IMR-90 (cell line): ENCODE data around the gene FOXL1. TPM values are rescaled to one million over a fixed set of nuclear protein-coding genes. Genes with fewer than 3 reads are reported as not detected.

ENCODE experiments used
- ATAC-seq: fragments of 200-7000 bp; cut with Tn5 transposase; 2 replicates; pipeline ENCODE4 v1.9.1; 2020; ENCODE audit warnings: low read depth, mild to moderate bottlenecking, moderate library complexity
- BruUV-seq: library from RNA; stranded (reverse); fragments of 400-500 nt; replicated peaks from 2 replicates; lab custom pipeline; 2021; lab: Mats Ljungman, UMichigan
- CTCF ChIA-PET: fragments of 300-600 bp; formaldehyde crosslinking; extraction: SDS; loops from one replicate; lab custom pipeline; 2021; ENCODE audit warnings: antibody characterized with exemption; lab: Yijun Ruan, JAX
- POLR2A ChIA-PET: fragments of 300-600 bp; sonication (Branson Sonifier 250); formaldehyde crosslinking; loops from one replicate; lab custom pipeline; 2022; ENCODE audit warnings: antibody characterized with exemption; ENCODE audit not compliant: unreplicated experiment; lab: Charles Lee
- DNase-seq: peaks from one replicate; pipeline ENCODE4 v3.0.0; 2013
- H2AFZ ChIP-seq: replicated peaks from 2 replicates; pipeline ENCODE3; 2013; ENCODE audit warnings: low read length, mild to moderate bottlenecking; ENCODE audit not compliant: poor library complexity
- H2AK5ac ChIP-seq: 2 replicates; pipeline ENCODE4 v1.6.1; 2013; ENCODE audit warnings: low read depth, low read length, inconsistent platforms
- H2AK9ac ChIP-seq: replicated peaks from 2 replicates; pipeline ENCODE3; 2013; ENCODE audit warnings: mild to moderate bottlenecking, low read depth, low read length, moderate library complexity; ENCODE audit not compliant: poor library complexity
- H2BK120ac ChIP-seq: 2 replicates; pipeline ENCODE4 v1.6.1; 2013; ENCODE audit warnings: low read depth, low read length, inconsistent platforms
- H2BK15ac ChIP-seq: 3 replicates; pipeline ENCODE4 v1.6.1; 2013; ENCODE audit warnings: low read depth, low read length, inconsistent platforms
- H2BK20ac ChIP-seq: 2 replicates; pipeline ENCODE4 v1.6.1; 2013; ENCODE audit warnings: low read depth, mild to moderate bottlenecking, inconsistent platforms, low read length, moderate library complexity
- H2BK5ac ChIP-seq: 2 replicates; pipeline ENCODE4 v1.6.1; 2013; ENCODE audit warnings: mild to moderate bottlenecking, low read depth, low read length, inconsistent platforms; ENCODE audit not compliant: poor library complexity, severe bottlenecking
- H3K14ac ChIP-seq: replicated peaks from 2 replicates; pipeline ENCODE4 v1.6.1; 2013; ENCODE audit warnings: low read depth, low read length, inconsistent platforms
- H3K18ac ChIP-seq: 2 replicates; pipeline ENCODE4 v1.6.1; 2013; ENCODE audit warnings: low read depth, low read length, control low read depth
- H3K23ac ChIP-seq: 2 replicates; pipeline ENCODE4 v1.6.1; 2013; ENCODE audit warnings: low read depth, low read length, inconsistent platforms
- H3K27ac ChIP-seq: 2 replicates; pipeline ENCODE4 v1.5.1; 2013; ENCODE audit warnings: mild to moderate bottlenecking, control low read depth, low read length; ENCODE audit not compliant: insufficient read depth
- H3K27me3 ChIP-seq: 2 replicates; pipeline ENCODE4 v1.6.1; 2013; ENCODE audit warnings: low read length; ENCODE audit not compliant: control insufficient read depth, insufficient read depth
- H3K36me3 ChIP-seq: 2 replicates; pipeline ENCODE4 v1.6.1; 2013; ENCODE audit warnings: low read length, mixed read lengths; ENCODE audit not compliant: control insufficient read depth, insufficient read depth
- H3K4ac ChIP-seq: 2 replicates; pipeline ENCODE4 v1.6.1; 2013; ENCODE audit warnings: low read depth, low read length, inconsistent platforms
- H3K4me1 ChIP-seq: 2 replicates; pipeline ENCODE4 v1.6.1; 2013; ENCODE audit warnings: low read length, mixed read lengths; ENCODE audit not compliant: control insufficient read depth, insufficient read depth
- H3K4me2 ChIP-seq: 2 replicates; pipeline ENCODE4 v1.6.1; 2013; ENCODE audit warnings: low read depth, mild to moderate bottlenecking, control low read depth, low read length, moderate library complexity
- H3K4me3 ChIP-seq: 2 replicates; pipeline ENCODE4 v1.5.1; 2013; ENCODE audit warnings: low read depth, mild to moderate bottlenecking, control low read depth, low read length, moderate library complexity; ENCODE audit not compliant: insufficient read depth
- H3K56ac ChIP-seq: 2 replicates; pipeline ENCODE4 v1.6.1; 2013; ENCODE audit warnings: low read length, inconsistent platforms; ENCODE audit not compliant: insufficient read depth; ENCODE audit errors: extremely low read depth
- H3K79me1 ChIP-seq, 2 experiments: 2 replicates each; pipeline ENCODE4 v1.6.1; 2013; ENCODE audit warnings: low read length in 2 of 2, inconsistent platforms in 1 of 2, low read depth in 1 of 2
- H3K9ac ChIP-seq: 2 replicates; pipeline ENCODE4 v1.6.1; 2013; ENCODE audit warnings: low read depth, low read length, control low read depth
- H3K9me1 ChIP-seq: 2 replicates; pipeline ENCODE4 v1.6.1; 2013; ENCODE audit warnings: low read length, inconsistent platforms; ENCODE audit not compliant: insufficient read depth
- H3K9me3 ChIP-seq: 2 replicates; pipeline ENCODE4 v1.6.1; 2013; ENCODE audit warnings: low read length; ENCODE audit not compliant: control insufficient read depth, insufficient read depth
- H4K20me1 ChIP-seq: 2 replicates; pipeline ENCODE4 v1.6.1; 2013; ENCODE audit warnings: low read length, inconsistent platforms; ENCODE audit not compliant: insufficient read depth
- H4K5ac ChIP-seq: 2 replicates; pipeline ENCODE4 v1.6.1; 2013; ENCODE audit warnings: mild to moderate bottlenecking, low read depth, low read length, control low read depth
- H4K8ac ChIP-seq, 2 experiments: 2 replicates each; pipeline ENCODE4 v1.6.1; 2013; ENCODE audit warnings: low read depth in 2 of 2, low read length in 2 of 2, control low read depth in 1 of 2, inconsistent platforms in 1 of 2
- H4K91ac ChIP-seq: 2 replicates; pipeline ENCODE4 v1.6.1; 2013; ENCODE audit warnings: low read depth, low read length, inconsistent platforms; ENCODE audit not compliant: insufficient read depth
- CEBPB ChIP-seq: IDR thresholded peaks from 2 replicates; pipeline ENCODE4 v1.6.1; 2012; ENCODE audit warnings: low read depth, low read length, improper control_type of control experiment
- CHD1 ChIP-seq: IDR thresholded peaks from 2 replicates; pipeline ENCODE4 v1.6.1; 2012; ENCODE audit warnings: low read depth, low read length, improper control_type of control experiment
- CTCF ChIP-seq: conservative IDR thresholded peaks from 2 replicates; pipeline ENCODE4 v1.5.1; 2012; ENCODE audit warnings: mild to moderate bottlenecking, low read depth, low read length, improper control_type of control experiment
- FOS ChIP-seq: fragments of 150-350 bp; IDR thresholded peaks from 2 replicates; pipeline ENCODE4 v1.6.1; 2016; ENCODE audit warnings: low read depth, low read length
- MAFK ChIP-seq: IDR thresholded peaks from 2 replicates; pipeline ENCODE4 v1.6.1; 2012; ENCODE audit warnings: low read depth, low read length, improper control_type of control experiment
- MAZ ChIP-seq: IDR thresholded peaks from 2 replicates; pipeline ENCODE4 v1.6.1; 2012; ENCODE audit warnings: low read depth, mild to moderate bottlenecking, low read length, improper control_type of control experiment, moderate library complexity, borderline replicate concordance
- MXI1 ChIP-seq: IDR thresholded peaks from 2 replicates; pipeline ENCODE4 v1.6.1; 2012; ENCODE audit warnings: low read depth, mild to moderate bottlenecking, low read length, moderate library complexity, borderline replicate concordance
- NFE2L2 ChIP-seq: fragments of 150-350 bp; IDR thresholded peaks from 2 replicates; pipeline ENCODE4 v1.6.1; 2016; ENCODE audit warnings: low read depth, mild to moderate bottlenecking, low read length
- POLR2A ChIP-seq: IDR thresholded peaks from 2 replicates; pipeline ENCODE4 v1.6.1; 2012; ENCODE audit warnings: mild to moderate bottlenecking, low read depth, low read length
- RCOR1 ChIP-seq: IDR thresholded peaks from 2 replicates; pipeline ENCODE4 v1.6.1; 2012; ENCODE audit warnings: mild to moderate bottlenecking, low read length, improper control_type of control experiment; ENCODE audit not compliant: insufficient replicate concordance
- RFX5 ChIP-seq: IDR thresholded peaks from 2 replicates; pipeline ENCODE4 v1.8.0; 2012; ENCODE audit warnings: low read depth, mild to moderate bottlenecking, low read length, moderate library complexity
- WGBS, 2 experiments: methylation state at CpG; one replicate each; pipeline versions ENCODE4 v1.1.5 to v1.1.7; 2013; ENCODE audit warnings: missing lambda C conversion rate in 2 of 2; ENCODE audit not compliant: insufficient read length in 1 of 2; ENCODE audit errors: extremely low coverage in 2 of 2; 5-methylcytosine and 5-hydroxymethylcytosine counted together
- dilution Hi-C: fragments of 300-500 bp; cut with HindIII; formaldehyde crosslinking; loops from one replicate; pipeline ENCODE4 v1.14.3; 2018; ENCODE audit warnings: low sequenced_read_pairs; ENCODE audit not compliant: unreplicated experiment
- in situ Hi-C: fragments of 300-500 bp; cut with MboI; formaldehyde crosslinking; loops from 3 replicates; pipeline ENCODE4 v1.14.3; 2019; ENCODE audit warnings: low sequenced_read_pairs, inconsistent platforms, mixed read lengths
- intact Hi-C: fragments of 100-400 bp; cut with micrococcal nuclease; formaldehyde crosslinking; loops from 2 replicates; pipeline ENCODE4 v1.10.0; 2022
- polyA plus RNA-seq, 3 experiments: library from polyadenylated mRNA; depleted of rRNA; stranded (reverse); fragments of >200 nt; gene quantifications; 2 replicates each; pipeline ENCODE4 v1.2.3, GENCODE V29; 2012; ENCODE audit warnings: low replicate concordance in 1 of 3
- total RNA-seq: library from RNA; depleted of rRNA; stranded (reverse); fragments of >200 nt; gene quantifications from 2 replicates; pipeline ENCODE4 v1.2.3, GENCODE V29; 2012
- TF ChIP-seq, protein P1 (sequence below): fragments of 150-350 bp; IDR thresholded peaks from 2 replicates; pipeline ENCODE4 v1.6.1; 2017; ENCODE audit warnings: mild to moderate bottlenecking, antibody characterized with exemption, low read length, low read depth
- TF ChIP-seq, protein P2 (sequence below): fragments of 150-350 bp; IDR thresholded peaks from 2 replicates; pipeline ENCODE4 v1.6.1; 2016; ENCODE audit warnings: low read depth, mild to moderate bottlenecking, low read length, moderate library complexity, borderline replicate concordance

Gene FOXL1
- total and polyA plus RNA-seq, 2 of the 4 experiments (the other 2 are of a cell fraction), result 15.2 to 25.8 TPM

- H3K9me1 ChIP-seq, result peaks cover 16% of the 10 kb centered on the region
- H3K4me3 ChIP-seq, result no peak overlapping the region
- in situ Hi-C loops, result no loop called here
- H2BK20ac ChIP-seq, result peak overlapping the region; percentile 6; the same call in 1 of the 2 replicates
- H3K27ac ChIP-seq, result no peak overlapping the region
- no peaks in the 10 kb centered on the region for H3K36me3 ChIP-seq
- H3K18ac ChIP-seq, result no peak overlapping the region
- POLR2A ChIA-PET, result no interaction called here
- H4K8ac ChIP-seq, result peak overlapping the region in 1 of 2 experiments; percentile 41; a peak in 1 of 4 replicates
- peak overlapping the region; percentile 55; the same call in 1 of the 2 replicates for H3K4ac ChIP-seq
- H2AK5ac ChIP-seq, result peak overlapping the region; percentile 43
- WGBS, 2 experiments, result 74% methylated on average over 3 of the region's 13 CpGs; no CpG with 5 or more reads in 1 of the 2 experiments
- H3K4me1 ChIP-seq, result peaks cover 23% of the 10 kb centered on the region
- H3K56ac ChIP-seq, result no peak overlapping the region
- dilution Hi-C loops, result no loop called here
- H2BK120ac ChIP-seq, result peak overlapping the region; percentile 74
- TF ChIP-seq, protein P1, sequence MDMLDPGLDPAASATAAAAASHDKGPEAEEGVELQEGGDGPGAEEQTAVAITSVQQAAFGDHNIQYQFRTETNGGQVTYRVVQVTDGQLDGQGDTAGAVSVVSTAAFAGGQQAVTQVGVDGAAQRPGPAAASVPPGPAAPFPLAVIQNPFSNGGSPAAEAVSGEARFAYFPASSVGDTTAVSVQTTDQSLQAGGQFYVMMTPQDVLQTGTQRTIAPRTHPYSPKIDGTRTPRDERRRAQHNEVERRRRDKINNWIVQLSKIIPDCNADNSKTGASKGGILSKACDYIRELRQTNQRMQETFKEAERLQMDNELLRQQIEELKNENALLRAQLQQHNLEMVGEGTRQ, result no peak
- TF ChIP-seq, protein P2, sequence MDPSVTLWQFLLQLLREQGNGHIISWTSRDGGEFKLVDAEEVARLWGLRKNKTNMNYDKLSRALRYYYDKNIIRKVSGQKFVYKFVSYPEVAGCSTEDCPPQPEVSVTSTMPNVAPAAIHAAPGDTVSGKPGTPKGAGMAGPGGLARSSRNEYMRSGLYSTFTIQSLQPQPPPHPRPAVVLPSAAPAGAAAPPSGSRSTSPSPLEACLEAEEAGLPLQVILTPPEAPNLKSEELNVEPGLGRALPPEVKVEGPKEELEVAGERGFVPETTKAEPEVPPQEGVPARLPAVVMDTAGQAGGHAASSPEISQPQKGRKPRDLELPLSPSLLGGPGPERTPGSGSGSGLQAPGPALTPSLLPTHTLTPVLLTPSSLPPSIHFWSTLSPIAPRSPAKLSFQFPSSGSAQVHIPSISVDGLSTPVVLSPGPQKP, result no peak
- TF ChIP-seq NFE2L2, result no peak
- no peak for TF ChIP-seq CEBPB
- no peak for TF ChIP-seq CTCF
- TF ChIP-seq RFX5, result no peak
- TF ChIP-seq CHD1, result no peak
- TF ChIP-seq POLR2A, result no peak
- no peak for TF ChIP-seq MXI1
- no peak for TF ChIP-seq RCOR1
- no peak for TF ChIP-seq FOS
- TF ChIP-seq MAFK, result no peak
- no peak for TF ChIP-seq MAZ
- intact Hi-C loops, result no loop called here
- peak overlapping the region; percentile 9 for H2AFZ ChIP-seq
- H4K5ac ChIP-seq, result no peak overlapping the region
- no peak overlapping the region for H2BK5ac ChIP-seq
- no peak overlapping the region for H3K9ac ChIP-seq
- H2AK9ac ChIP-seq, result peak overlapping the region; percentile 23
- no peak for DNase-seq
- H4K20me1 ChIP-seq, result no peaks in the 10 kb centered on the region
- no peaks in the 10 kb centered on the region for H3K27me3 ChIP-seq
- BruUV-seq, result no TSS peak
- H2BK15ac ChIP-seq, result peak overlapping the region; percentile 6; the same call in 1 of the 3 replicates
- no peak overlapping the region for H3K4me2 ChIP-seq
- peaks cover 4 to 33% of the 10 kb centered on the region in 2 experiments; a peak in 2 of 4 replicates for H3K79me1 ChIP-seq
- H3K9me3 ChIP-seq, result no peaks in the 10 kb centered on the region
- no peak for ATAC-seq
- peak overlapping the region; percentile 45 for H3K23ac ChIP-seq
- peak overlapping the region; percentile 13; the same call in 1 of the 2 replicates for H4K91ac ChIP-seq
- H3K14ac ChIP-seq, result 0 out of 2 replicates have a peak overlapping the region, but pooled peaks have one; percentile 37
- CTCF ChIA-PET, result no interaction called here
Measured at GRCh38 chr16:86593913-86594620, 15.7 kb downstream of the FOXL1 start.
